HG02678 (cell line): Measurements from ENCODE around the gene UPF3B.
"Not testable (repeated sequence)": the region's sequence is repeated elsewhere in the genome, so short reads cannot be mapped to it uniquely, and the experiment has no call there.

Experiments
- ATAC-seq: cut with Tn5 transposase; IDR thresholded peaks from one replicate; pipeline ENCODE4 v1.9.1; 2021; ENCODE audit warnings: mild to moderate bottlenecking, moderate library complexity; ENCODE audit not compliant: unreplicated experiment

The UPF3B gene

GRCh38 chrX:119852382-119853353, at the start of gene UPF3B:
UPF3B (minus strand) TSS chrX:119852963; CDS start chrX:119852928, 35 bp downstream.
- peak; percentile 98 for ATAC-seq

- no peak for ATAC-seq
These were observed 48.2 kb upstream of the UPF3B start for GRCh38 chrX:119900976-119901375.

GRCh38 chrX:119899125-119899524, 46.4 kb upstream of the UPF3B start:
- no peak for ATAC-seq

GRCh38 chrX:119895843-119896326, 43.1 kb upstream of the UPF3B start, which contains the start of gene AKAP14:
AKAP14 (plus strand) TSS chrX:119895893; CDS start chrX:119903224, 7,331 bp downstream.
- ATAC-seq: no peak

GRCh38 chrX:119891961-119892692, 39.4 kb upstream of the UPF3B start:
- ATAC-seq: not testable (repeated sequence)

GRCh38 chrX:119890626-119891025, 37.9 kb upstream of the UPF3B start:
- not testable (repeated sequence) for ATAC-seq

GRCh38 chrX:119887721-119888425, 35.1 kb upstream of the UPF3B start:
- ATAC-seq: peak; percentile 79

- ATAC-seq: no peak
These were observed 33.0 kb upstream of the UPF3B start for GRCh38 chrX:119885554-119886428.

GRCh38 chrX:119880552-119881437, 28.0 kb upstream of the UPF3B start:
- no peak for ATAC-seq

GRCh38 chrX:119880076-119880475, 27.3 kb upstream of the UPF3B start:
- ATAC-seq: no peak

- no peak for ATAC-seq
These were observed 26.0 kb upstream of the UPF3B start for GRCh38 chrX:119878740-119879139.

- ATAC-seq: peak; percentile 94
These were observed 19.0 kb upstream of the UPF3B start, which contains the start of the genes NDUFA1 and RNF113A for GRCh38 chrX:119871599-119872395. NDUFA1 (plus strand) TSS chrX:119871832; CDS start chrX:119871912, 80 bp downstream. RNF113A (minus strand) TSS chrX:119871733; CDS start chrX:119871613, 120 bp downstream.

- peak; percentile 36 for ATAC-seq
These were observed 18.5 kb upstream of the UPF3B start for GRCh38 chrX:119871245-119871598.

GRCh38 chrX:119870626-119871131, 17.9 kb upstream of the UPF3B start:
- no peak for ATAC-seq

GRCh38 chrX:119853444-119853843, 681 bp upstream of the UPF3B start:
- ATAC-seq: no peak

- no peak for ATAC-seq
These were observed 18.9 kb downstream of the UPF3B start for GRCh38 chrX:119833905-119834304.

- ATAC-seq: no peak
These were observed 24.3 kb downstream of the UPF3B start for GRCh38 chrX:119828446-119828845.
